Prostate gland (tissue), 2 donors: ENCODE results near the gene MMP19. TPM values are rescaled to one million over a fixed set of nuclear protein-coding genes. Genes with fewer than 3 reads are reported as not detected.
A peak's percentile ranks its signal among the peaks of the same experiment; 100 is the strongest.

Source experiments
- DNase-seq: peaks from one replicate; pipeline ENCODE4 v3.0.0-alpha.2; 2019; ENCODE audit warnings: low spot score
- H3K27ac ChIP-seq, 2 donors: fragments of 200-600 bp; sonication (generic); 2 replicates each; pipeline ENCODE4 v1.5.1; 2017 to 2019
- H3K27me3 ChIP-seq: fragments of 200-600 bp; sonication (generic); replicated peaks from 2 replicates; pipeline ENCODE4 v1.5.1; 2019; ENCODE audit not compliant: insufficient read depth
- H3K36me3 ChIP-seq, 2 donors: fragments of 200-600 bp; sonication (generic); 1 replicate in 1 of 2; 2 replicates in 1 of 2; pipeline versions ENCODE4 v1.5.1 to v1.8.1; 2017 to 2019
- H3K4me1 ChIP-seq: fragments of 200-600 bp; sonication (generic); replicated peaks from 2 replicates; pipeline ENCODE4 v1.5.1; 2019
- H3K4me3 ChIP-seq, 2 donors: fragments of 200-600 bp; sonication (generic); 2 replicates each; pipeline ENCODE4 v1.5.1; 2017 to 2019
- H3K9me3 ChIP-seq: fragments of 200-600 bp; sonication (generic); 2 replicates; pipeline ENCODE4 v1.5.1; 2017
- POLR2A ChIP-seq: fragments of 450-650 bp; IDR thresholded peaks from one replicate; pipeline ENCODE4 v1.6.1; 2016; ENCODE audit warnings: antibody characterized with exemption, mild to moderate bottlenecking
- POLR2AphosphoS5 ChIP-seq: sonication (generic); formaldehyde crosslinking; IDR thresholded peaks from one replicate; pipeline ENCODE4 v1.6.1; 2017; ENCODE audit warnings: antibody characterized with exemption
- WGBS: methylation state at CpG from one replicate; pipeline ENCODE4 v1.1.5; 2018; 5-methylcytosine and 5-hydroxymethylcytosine counted together
- intact Hi-C: fragments of 100-400 bp; cut with DNase I; formaldehyde crosslinking; loops from one replicate; pipeline ENCODE4 v1.14.2; 2022
- total RNA-seq, 2 donors: library from RNA; depleted of rRNA; stranded (reverse); fragments of >200 nt; gene quantifications; one replicate each; pipeline ENCODE4 v1.1.0, GENCODE V29; 2016
- TF ChIP-seq, protein P1 (sequence below), 4 experiments: fragments of 200-600 bp in 2 of 4; fragments of 450-650 bp in 2 of 4; sonication (generic) in 2 of 4; IDR thresholded peaks; 1 replicate in 3 of 4; 2 replicates in 1 of 4; pipeline ENCODE4 v1.5.1; 2016 to 2019; ENCODE audit warnings: antibody characterized with exemption in 4 of 4, mild to moderate bottlenecking in 2 of 4, moderate library complexity in 2 of 4

The MMP19 gene
- total RNA-seq, 2 donors from 2014 or later, result 0.46 to 2.6 TPM

DNA sequence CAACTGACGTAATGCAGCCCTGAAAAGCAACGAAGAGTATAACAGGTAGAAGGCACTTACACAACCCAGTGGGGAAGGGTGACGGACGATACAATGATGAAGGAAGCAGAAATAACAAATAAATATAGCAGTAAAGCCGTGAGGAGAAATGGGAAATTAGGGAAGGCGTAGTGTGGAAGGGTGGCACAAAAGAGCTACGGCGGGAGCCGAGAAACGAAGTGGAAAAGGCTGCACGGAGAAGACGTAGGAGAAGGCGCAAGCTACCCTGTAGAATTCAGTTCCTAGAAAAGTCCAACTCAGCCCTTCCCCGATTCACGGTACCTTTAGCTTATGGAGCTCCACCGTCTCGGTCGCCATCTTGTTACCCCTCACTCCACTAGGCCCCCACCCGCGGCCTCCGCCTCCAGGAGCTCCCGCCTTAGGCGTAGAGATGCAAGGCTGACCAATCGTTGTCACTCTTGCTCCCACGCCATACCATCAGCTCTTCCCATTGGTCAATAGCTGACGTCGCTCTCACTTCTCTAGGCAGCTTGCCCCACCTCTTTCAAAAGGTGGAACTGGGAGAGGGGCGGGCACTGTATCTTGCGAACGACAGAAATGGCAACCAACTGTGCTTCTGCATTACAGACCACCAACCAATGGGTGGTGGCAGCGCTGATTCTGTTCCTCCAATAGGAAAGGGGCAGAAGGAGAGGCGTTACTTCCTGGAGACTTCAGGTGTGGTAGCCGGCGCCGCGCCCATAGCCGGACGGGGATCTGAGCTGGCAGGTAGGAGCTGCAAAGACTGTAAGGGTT, 25.2 kb downstream of the MMP19 start, which contains the start of the genes ORMDL2 and SARNP:
Gene ORMDL2 (plus strand): TSS at position 697 of the 795 bp plus-strand sequence. CDS start 959 bp downstream, outside the sequence.
Gene SARNP (minus strand): TSS at position 380 of the 795 bp plus-strand sequence. CDS start 23 bp downstream, at position 357.
- no peaks in the 10 kb centered on the region for H3K9me3 ChIP-seq
- TF ChIP-seq POLR2A (peak; percentile 91), POLR2AphosphoS5 (peak; percentile 97)
- TF ChIP-seq, protein P1, sequence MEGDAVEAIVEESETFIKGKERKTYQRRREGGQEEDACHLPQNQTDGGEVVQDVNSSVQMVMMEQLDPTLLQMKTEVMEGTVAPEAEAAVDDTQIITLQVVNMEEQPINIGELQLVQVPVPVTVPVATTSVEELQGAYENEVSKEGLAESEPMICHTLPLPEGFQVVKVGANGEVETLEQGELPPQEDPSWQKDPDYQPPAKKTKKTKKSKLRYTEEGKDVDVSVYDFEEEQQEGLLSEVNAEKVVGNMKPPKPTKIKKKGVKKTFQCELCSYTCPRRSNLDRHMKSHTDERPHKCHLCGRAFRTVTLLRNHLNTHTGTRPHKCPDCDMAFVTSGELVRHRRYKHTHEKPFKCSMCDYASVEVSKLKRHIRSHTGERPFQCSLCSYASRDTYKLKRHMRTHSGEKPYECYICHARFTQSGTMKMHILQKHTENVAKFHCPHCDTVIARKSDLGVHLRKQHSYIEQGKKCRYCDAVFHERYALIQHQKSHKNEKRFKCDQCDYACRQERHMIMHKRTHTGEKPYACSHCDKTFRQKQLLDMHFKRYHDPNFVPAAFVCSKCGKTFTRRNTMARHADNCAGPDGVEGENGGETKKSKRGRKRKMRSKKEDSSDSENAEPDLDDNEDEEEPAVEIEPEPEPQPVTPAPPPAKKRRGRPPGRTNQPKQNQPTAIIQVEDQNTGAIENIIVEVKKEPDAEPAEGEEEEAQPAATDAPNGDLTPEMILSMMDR (IDR thresholded peaks at IDR 0.05), result no peak
- intact Hi-C loops, result loop anchor here (5.0 kb wide), 2 partner anchors 110 to 225 kb away; partner anchors contain the start of genes PYM1 and RPS26
- H3K27ac ChIP-seq, result peak within 1 kb of the TSS; percentile 86 to 92
- peak within 1 kb of the TSS; percentile 67 to 86 for H3K4me3 ChIP-seq
- peak; percentile 100 for DNase-seq
- WGBS, result under 1% methylated on average over 38 of the region's 38 CpGs
- H3K27me3 ChIP-seq, result no peaks in the 10 kb centered on the region
- peaks cover 0 to 15% of the 10 kb centered on the region in 2 donors for H3K36me3 ChIP-seq
- peaks cover 5% of the 10 kb centered on the region for H3K4me1 ChIP-seq

DNA sequence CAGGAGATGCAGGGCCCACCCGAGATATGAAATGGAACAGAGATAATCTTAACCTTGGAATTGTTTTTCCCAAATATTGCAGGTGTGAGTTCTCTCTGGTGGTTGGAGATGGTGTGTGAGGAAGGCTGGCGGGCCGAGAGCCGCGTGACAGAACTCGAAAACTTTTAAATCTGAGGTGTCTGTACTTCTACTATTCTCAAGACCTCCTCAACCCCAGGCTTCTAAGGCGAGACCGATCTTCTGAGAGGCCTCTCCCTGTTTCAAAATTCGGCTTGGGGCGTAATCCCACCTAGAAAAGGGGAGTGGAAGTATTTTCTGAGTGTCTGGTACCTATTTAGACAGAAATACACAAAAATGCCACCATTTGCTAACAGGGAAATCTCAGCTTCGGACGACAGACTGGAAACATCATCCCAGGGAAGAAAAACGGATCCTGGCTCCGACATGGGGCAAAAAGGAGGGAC, 25.8 kb downstream of the MMP19 start:
- DNase-seq, result no peak

DNA sequence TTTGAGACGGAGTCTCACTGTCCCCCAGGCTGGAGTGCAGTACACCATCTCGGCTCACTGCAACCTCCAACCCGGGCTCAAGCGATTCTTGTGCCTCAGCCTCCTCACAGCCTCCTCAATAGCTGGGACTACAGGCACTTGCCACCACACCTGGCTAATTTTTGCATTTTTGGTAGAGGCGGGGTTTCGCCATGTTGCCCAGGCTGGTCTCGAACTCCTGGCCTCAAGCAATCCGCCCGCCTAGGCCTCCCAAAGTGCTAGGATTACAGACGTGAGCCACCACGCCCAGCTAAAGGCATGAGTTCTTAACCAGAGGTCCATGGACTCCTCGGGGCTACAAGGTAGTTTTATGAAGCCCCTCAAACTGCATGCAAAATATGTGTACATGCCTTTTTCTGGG, 27.3 kb downstream of the MMP19 start:
- H3K27ac ChIP-seq, result no peak overlapping the region
- TF ChIP-seq, protein P1 (IDR thresholded peaks at IDR 0.05), result no peak
- TF ChIP-seq POLR2AphosphoS5 (no peak), POLR2A (no peak)
- no peak overlapping the region for H3K4me3 ChIP-seq
- no peaks in the 10 kb centered on the region for H3K9me3 ChIP-seq
- WGBS, result 78% methylated on average over 12 of the region's 12 CpGs
- no peaks in the 10 kb centered on the region for H3K27me3 ChIP-seq
- peaks cover 0 to 5% of the 10 kb centered on the region in 2 donors for H3K36me3 ChIP-seq
- DNase-seq, result no peak
- intact Hi-C loops, result loop anchor here (5.0 kb wide), 2 partner anchors 112 to 227 kb away; partner anchors contain the start of genes PYM1 and RPS26
- H3K4me1 ChIP-seq, result peaks cover 5% of the 10 kb centered on the region

More for the DNA sequence above, 25.8 kb downstream of the MMP19 start:
- Histone ChIP-seq H3K4me3 (peak overlapping the region; percentile 67 to 86), H3K27ac (peak overlapping the region; percentile 86 to 92), H3K27me3 (no peaks in the 10 kb centered on the region), H3K4me1 (peaks cover 5% of the 10 kb centered on the region), H3K36me3 (peaks cover 0 to 15% of the 10 kb centered on the region in 2 donors), H3K9me3 (no peaks in the 10 kb centered on the region)
- TF ChIP-seq POLR2AphosphoS5 (no peak), POLR2A (no peak)
- TF ChIP-seq, protein P1 (IDR thresholded peaks at IDR 0.05), result no peak
- intact Hi-C loops, result loop anchor here (5.0 kb wide), 2 partner anchors 110 to 225 kb away; partner anchors contain the start of genes PYM1 and RPS26
- WGBS, result under 1% methylated on average over 14 of the region's 14 CpGs

DNA sequence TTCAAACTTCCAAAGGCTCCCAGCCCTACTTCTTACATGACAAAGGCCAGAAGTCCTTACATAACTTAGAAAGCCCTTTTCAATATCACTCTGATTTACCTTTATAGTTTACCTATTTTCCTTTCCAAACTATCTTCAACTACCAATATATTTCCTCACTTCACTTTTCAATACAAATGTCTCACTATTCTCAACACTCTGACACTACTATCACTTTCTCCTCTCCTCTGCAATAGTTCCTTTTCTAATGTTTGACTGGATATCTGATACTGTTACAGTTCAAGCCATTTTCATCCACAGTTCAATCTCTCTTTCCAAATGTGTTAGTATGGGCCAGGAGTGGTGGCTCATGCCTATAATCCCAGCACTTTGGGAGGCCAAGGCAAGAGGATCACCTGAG, 28.5 kb downstream of the MMP19 start:
- Histone ChIP-seq H3K27ac (no peak overlapping the region), H3K36me3 (no peaks in the 10 kb centered on the region), H3K27me3 (no peaks in the 10 kb centered on the region), H3K4me1 (peaks cover 5% of the 10 kb centered on the region), H3K4me3 (no peak overlapping the region), H3K9me3 (no peaks in the 10 kb centered on the region)
- TF ChIP-seq POLR2A, result no peak
- no peak for TF ChIP-seq POLR2AphosphoS5
- TF ChIP-seq, protein P1 (IDR thresholded peaks at IDR 0.05), result no peak
- intact Hi-C loops, result no loop called here
- no peak for DNase-seq
